ENCODE data around the gene NAA80.
"Not testable (repeated sequence)": the region's sequence is repeated elsewhere in the genome, so short reads cannot be mapped to it uniquely, and the experiment has no call there.

NAA80 gene

GRCh38 chr3:50290161-50290641 is 9.0 kb downstream of the NAA80 start:
- no peak for DNase-seq (ENCODE audit: low read depth in 2 of 2)

- no peak for DNase-seq (ENCODE audit: low read depth in 2 of 2)
Observed at GRCh38 chr3:50289130-50289529, 10.1 kb downstream of the NAA80 start.

GRCh38 chr3:50288387-50289007 is 10.7 kb downstream of the NAA80 start:
- no peak for DNase-seq (ENCODE audit: low read depth in 2 of 2)

- DNase-seq (ENCODE audit: low read depth in 2 of 2) = no peak
Observed at GRCh38 chr3:50287262-50287661, 11.9 kb downstream of the NAA80 start.

- no peak for DNase-seq (ENCODE audit: low read depth in 2 of 2)
Observed at GRCh38 chr3:50286322-50287227, 12.6 kb downstream of the NAA80 start.

GRCh38 chr3:50284121-50284520 is 15.1 kb downstream of the NAA80 start:
- not testable (repeated sequence) for DNase-seq (ENCODE audit: low read depth in 2 of 2)

- DNase-seq (ENCODE audit: low read depth in 2 of 2) = no peak
Observed at GRCh38 chr3:50279255-50280016, 19.8 kb downstream of the NAA80 start.

- DNase-seq (ENCODE audit: low read depth in 2 of 2) = no peak
Observed at GRCh38 chr3:50278880-50279224, 20.4 kb downstream of the NAA80 start, which contains the start of gene LSMEM2. TSS of gene LSMEM2 (plus strand) at chr3:50279087. CDS start at chr3:50279114, 27 bp downstream.

GRCh38 chr3:50278123-50278879 is 20.9 kb downstream of the NAA80 start:
- no peak for DNase-seq (ENCODE audit: low read depth in 2 of 2)

GRCh38 chr3:50276762-50277101 is 22.5 kb downstream of the NAA80 start:
- DNase-seq (ENCODE audit: low read depth in 2 of 2) = no peak

- no peak for DNase-seq (ENCODE audit: low read depth in 2 of 2)
Observed at GRCh38 chr3:50275996-50276761, 23.0 kb downstream of the NAA80 start.

- DNase-seq (ENCODE audit: low read depth in 2 of 2) = no peak
Observed at GRCh38 chr3:50275141-50275995, 23.8 kb downstream of the NAA80 start.

- DNase-seq (ENCODE audit: low read depth in 2 of 2) = peak; percentile 60 to 69
Observed at GRCh38 chr3:50274371-50275104, 24.7 kb downstream of the NAA80 start.

- no peak for DNase-seq (ENCODE audit: low read depth in 2 of 2)
Observed at GRCh38 chr3:50273689-50274065, 25.5 kb downstream of the NAA80 start.

GRCh38 chr3:50272911-50273688 is 26.1 kb downstream of the NAA80 start:
- DNase-seq (ENCODE audit: low read depth in 2 of 2) = peak; percentile 85 to 89

GRCh38 chr3:50272538-50272910 is 26.7 kb downstream of the NAA80 start:
- DNase-seq (ENCODE audit: low read depth in 2 of 2) = not testable (repeated sequence)

- no peak for DNase-seq (ENCODE audit: low read depth in 2 of 2)
Observed at GRCh38 chr3:50271314-50271936, 27.8 kb downstream of the NAA80 start.

All from stimulated activated CD8-positive, alpha-beta memory T cell treated with anti-CD3 and anti-CD28 coated beads, Interleukin-2, amount 100 ng/mL, for 48 hours (primary cell).